Esophagus muscularis mucosa (tissue), 4 donors: Measurements from ENCODE around the gene PDXK.

Experiments used
- CTCF ChIP-seq, 3 experiments: fragments of 200-600 bp in 2 of 3; fragments of 450-650 bp in 1 of 3; sonication (generic) in 2 of 3; IDR thresholded peaks; one replicate each; pipeline ENCODE4 v1.5.1; 2017 to 2019; ENCODE audit warnings: antibody characterized with exemption in 3 of 3, mild to moderate bottlenecking in 2 of 3, moderate library complexity in 1 of 3
- EP300 ChIP-seq: sonication (generic); formaldehyde crosslinking; IDR thresholded peaks from one replicate; pipeline ENCODE4 v1.6.1; 2017; ENCODE audit warnings: antibody characterized with exemption
- POLR2A ChIP-seq: fragments of 450-650 bp; IDR thresholded peaks from one replicate; pipeline ENCODE4 v1.6.1; 2017; ENCODE audit warnings: antibody characterized with exemption, moderate library complexity, mild to moderate bottlenecking, low read depth
- POLR2AphosphoS5 ChIP-seq, 2 donors: sonication (generic); formaldehyde crosslinking; IDR thresholded peaks; one replicate each; pipeline ENCODE4 v1.6.1; 2017; ENCODE audit warnings: antibody characterized with exemption in 2 of 2

DNA sequence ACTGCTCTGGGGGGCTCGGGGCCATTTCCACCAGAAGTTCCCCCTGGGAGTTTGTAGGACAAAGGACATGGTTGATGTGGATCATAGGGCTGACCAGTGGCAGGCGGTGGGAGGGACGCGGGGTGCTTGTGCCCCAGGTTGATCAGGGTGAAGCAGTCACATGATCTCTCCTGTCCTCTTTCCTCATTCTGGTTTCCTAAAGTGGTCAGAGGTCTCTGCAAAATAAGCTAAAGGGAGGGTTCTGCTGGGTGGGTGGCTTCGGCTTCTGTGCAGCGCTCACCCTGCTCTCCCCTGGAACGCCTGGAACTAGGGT, 9.2 kb downstream of the PDXK start:
- TF ChIP-seq CTCF (IDR thresholded peaks at IDR 0.05) = no peak
- no peak for TF ChIP-seq POLR2AphosphoS5 (IDR thresholded peaks at IDR 0.05)
- TF ChIP-seq POLR2A = no peak
- TF ChIP-seq EP300 = no peak
